ENCODE measurements around the gene PIEZO2.

PIEZO2 gene

DNA sequence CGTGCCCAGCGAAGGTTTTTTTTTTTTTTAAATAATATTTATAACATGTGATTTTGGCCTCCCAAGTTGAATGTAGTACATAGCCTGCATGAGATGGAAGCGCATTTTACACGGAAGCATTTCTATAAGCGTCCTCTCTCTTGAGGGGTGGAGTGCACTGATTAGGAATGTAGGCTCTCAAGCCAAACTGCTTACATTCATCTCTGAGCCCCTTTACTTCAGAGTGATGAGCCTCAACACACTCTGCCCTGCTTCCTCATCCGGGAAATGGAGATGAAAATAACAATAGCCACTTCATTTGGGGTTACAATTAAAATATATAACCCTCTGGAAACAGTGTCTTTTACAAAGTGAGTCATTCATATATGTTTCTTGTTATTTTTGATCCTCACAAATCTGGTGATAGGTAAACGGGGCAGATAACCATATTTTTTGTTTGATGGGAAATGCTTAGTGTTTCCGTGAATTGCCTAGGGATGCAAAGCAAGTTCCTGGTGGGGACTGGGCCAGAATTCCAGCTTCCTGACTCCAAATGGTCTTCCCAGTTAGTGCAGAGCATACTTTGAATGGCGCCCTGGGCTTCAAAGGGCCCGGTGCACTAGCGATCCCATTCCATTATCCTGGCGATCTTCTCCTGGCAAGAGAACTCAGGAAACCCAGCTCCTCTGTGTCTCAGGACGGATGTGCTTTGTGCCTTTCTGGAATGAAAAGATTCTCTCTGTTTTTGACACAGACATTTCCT, 124.3 kb downstream of the PIEZO2 start:
- no peak for DNase-seq

DNA sequence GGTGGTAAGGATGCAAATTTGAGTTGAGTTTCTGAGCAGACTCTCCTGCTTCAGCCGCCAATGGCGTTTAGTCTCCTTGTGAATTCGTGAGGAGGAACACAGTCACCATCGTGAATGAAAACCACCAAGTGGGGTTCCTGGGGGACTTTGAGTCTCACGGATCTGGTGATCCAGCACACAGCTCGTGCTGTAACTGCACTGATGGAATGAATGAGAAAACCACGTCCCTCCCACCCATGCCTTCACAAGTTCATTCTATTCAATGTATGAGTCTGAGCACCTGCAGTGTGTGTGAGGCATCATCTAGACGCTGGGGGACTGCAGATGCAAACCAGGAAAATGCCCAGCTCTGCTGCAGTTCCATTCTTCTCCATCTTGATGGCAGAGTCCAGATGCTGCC, 127.9 kb downstream of the PIEZO2 start:
- DNase-seq, result no peak

DNA sequence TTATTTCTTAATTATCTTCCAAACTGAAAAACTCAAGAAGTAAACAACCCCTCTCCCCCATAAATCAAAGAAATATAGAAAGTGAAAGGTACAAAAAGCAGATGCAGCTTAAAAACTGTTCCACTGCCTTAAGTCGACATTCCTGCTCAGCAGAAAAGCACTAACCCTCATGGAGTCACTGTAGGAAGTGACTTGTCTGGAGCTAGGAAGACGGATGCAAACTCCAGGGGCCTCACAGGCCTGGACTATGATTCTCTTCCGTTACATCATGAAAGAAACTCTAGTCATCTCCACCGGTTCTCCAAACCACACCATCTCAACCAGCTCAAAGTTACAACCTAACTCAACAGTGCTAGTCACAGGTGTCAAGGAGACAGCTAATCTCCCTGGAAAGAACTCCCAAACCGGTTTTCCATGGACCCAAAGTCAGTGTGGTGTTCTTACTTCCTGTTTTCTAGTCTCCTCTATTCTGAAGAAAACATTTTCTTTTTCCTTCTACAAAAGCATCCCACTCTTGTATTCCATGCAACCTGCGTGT, 128.4 kb downstream of the PIEZO2 start:
- DNase-seq, result no peak

- DNase-seq, result no peak
Measured at GRCh38 chr18:11020161-11020853, 129.1 kb downstream of the PIEZO2 start.

DNA sequence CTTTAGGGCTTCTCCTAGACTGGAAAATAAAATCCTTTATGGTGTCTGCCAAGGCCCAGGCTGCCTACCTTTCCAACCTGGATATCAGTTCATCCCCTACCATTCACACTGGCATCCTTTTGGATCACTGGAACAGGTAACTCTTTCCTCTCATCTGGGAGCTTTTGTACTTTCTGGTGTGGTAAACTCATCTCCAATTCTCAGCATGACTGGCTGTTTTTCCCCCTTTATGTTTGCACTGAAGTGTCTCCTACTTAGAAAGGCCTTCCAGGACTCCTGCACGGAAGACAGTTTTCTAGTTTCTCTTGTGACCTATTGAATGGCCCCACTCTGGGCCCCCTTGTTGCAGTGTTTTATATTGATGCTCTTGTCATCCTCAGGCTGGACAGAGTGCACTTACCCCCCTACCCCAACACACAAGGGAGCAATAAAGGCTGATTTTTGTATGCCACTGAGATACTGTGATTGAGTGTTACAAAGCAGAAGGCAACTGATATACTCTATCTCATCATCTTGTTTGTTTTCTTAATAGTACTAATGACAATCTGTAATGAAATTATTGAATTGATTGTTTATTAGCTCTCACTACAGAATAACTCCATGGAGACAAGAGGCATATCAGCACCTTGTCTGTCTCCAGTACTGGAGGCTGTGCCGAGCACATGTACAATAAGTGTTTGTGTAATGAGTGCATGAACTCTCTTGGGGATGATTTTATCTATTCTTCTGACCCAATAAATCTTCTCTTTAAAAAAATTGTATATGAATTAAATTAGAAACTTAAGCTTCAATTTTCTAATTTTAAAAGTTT, 129.9 kb downstream of the PIEZO2 start:
- no peak for DNase-seq

- no peak for DNase-seq
Measured at GRCh38 chr18:11009869-11010268, 139.5 kb downstream of the PIEZO2 start.

DNA sequence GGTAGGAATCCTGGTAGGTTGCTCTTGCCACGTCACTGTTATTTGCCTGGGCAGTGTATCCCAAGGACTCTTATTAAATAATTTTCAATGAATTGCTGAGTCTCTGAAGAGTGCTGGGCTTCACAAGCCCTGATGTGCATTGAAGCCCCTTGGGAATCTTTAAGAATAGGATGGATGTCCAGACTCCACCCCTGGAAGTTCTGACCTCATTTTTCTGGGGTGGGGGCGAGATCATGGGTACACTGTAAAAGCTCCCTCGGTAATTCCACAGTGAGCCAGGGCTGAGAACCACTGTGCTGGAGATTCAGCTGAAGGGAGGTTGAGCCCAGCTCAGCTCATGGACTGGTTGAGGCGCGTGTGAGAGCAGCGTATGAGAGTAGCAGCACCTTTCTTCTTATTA, 140.2 kb downstream of the PIEZO2 start:
- DNase-seq, result no peak

GRCh38 chr18:11008505-11008904, 140.9 kb downstream of the PIEZO2 start:
- DNase-seq, result no peak

- DNase-seq, result no peak
Measured at GRCh38 chr18:11005528-11005927, 143.8 kb downstream of the PIEZO2 start.

DNA sequence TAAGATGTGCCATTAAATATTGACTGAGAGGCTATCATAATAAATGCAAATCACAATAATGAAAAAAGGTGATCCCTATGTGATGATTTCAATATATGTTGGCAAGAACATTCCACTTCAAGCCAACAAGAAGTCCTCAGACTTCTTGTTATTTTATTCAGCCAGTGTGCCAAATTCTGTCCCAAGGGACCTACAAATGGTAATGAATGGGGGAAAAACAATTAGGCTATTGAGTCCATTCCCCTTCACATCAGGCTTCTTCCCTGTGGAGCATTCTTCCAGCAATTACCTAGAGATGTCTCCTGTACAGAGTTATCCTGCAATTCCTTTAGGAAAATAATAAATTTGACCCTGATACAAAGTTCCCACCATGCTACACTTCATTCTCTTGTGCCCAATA, 144.4 kb downstream of the PIEZO2 start:
- no peak for DNase-seq

DNA sequence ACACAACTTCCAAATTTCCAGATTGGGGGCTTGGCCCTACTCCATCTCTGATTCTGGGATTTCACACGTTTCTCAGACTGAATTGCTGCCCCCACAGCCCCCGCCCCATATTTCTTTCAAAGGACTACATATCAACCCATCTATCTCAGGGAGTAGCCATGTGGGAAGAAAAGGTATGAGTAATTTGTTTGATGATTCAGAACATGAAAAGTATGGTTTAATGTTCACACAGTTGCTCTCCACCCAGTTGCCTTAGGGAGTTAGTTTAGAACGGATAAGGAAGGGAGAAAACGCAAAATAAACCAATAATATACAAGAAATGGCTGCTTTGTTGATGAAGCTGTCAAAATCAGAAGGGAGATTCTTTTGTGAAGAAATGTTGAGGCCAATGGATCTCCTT, 145.1 kb downstream of the PIEZO2 start:
- DNase-seq, result no peak

DNA sequence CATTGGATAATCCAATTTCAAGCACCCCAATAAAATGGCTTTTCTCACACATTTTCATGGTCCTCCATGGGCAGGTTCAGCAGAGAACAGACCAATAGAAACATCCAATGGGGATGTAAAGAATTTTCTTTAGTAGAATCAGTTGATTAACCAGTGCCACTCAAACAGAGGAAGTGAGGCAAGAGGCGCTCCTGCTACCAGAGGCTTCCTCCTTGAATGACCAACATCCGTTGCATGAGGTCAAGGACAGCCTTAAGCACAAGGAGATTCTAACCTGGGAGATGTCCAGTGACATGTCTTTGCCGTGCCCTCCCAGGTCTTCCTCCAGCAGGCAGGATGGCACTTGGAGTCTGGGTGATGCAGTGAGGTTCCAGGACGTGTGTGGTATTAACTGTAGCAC, 146.6 kb downstream of the PIEZO2 start:
- no peak for DNase-seq

DNA sequence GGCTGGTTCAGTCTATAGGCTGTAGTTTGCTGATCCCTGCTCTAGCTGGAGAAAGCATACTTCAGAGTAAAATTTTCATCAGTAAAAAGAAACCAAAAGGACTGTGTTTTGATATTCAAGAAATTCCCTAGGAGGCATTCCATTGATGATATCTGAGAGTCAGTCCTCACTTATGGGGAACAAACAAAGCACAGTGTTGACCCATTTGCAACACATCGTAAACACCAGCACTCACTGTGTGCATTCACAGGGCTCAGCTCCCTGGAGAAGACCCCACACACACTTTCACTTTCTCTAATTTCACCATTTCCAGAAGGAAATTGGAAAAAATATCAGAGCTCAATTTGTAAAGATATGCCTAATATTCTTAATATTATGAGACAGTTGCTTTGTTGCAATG, 147.1 kb downstream of the PIEZO2 start:
- no peak for DNase-seq

GRCh38 chr18:11000071-11000470, 149.3 kb downstream of the PIEZO2 start:
- no peak for DNase-seq

DNA sequence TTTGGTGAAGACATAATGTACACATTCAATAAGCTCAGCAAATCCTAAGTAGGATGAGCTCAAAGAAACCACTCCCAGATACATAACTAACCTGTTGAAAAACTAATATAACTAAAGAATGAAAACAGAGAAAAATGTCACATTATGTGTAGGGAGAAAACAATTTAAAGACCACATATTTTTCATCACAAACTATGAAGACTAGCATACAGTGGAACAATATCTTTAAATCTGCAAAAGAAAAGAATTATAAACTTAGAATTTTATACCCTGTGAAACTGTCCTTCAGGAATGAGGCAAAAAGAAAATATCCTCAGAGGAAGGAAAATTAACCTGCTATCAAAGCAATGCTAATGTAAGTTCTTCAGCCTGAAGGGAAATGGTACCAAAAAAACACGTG, 151.5 kb downstream of the PIEZO2 start:
- DNase-seq, result no peak

DNA sequence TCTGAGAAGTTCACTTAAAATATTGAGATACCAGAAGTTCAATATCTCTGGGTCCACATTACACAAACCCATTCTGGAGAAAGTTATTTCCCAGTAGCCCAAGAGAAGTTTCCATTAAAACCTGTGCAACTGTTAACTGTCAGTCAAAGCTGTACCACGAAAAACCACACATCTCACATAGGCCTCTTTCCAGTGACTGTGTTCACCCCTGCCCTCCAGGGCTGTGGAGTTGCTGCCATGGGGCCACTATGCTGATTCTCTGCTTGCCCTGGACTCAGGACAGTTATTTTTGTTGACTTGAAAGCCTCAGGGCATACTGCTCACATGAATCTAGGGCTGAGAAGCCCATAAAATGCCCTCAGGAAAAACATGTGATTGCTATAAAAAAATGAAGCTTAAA, 153.8 kb downstream of the PIEZO2 start:
- no peak for DNase-seq

- no peak for DNase-seq
Measured at GRCh38 chr18:10989486-10989885, 159.9 kb downstream of the PIEZO2 start.

GRCh38 chr18:10985689-10986088, 163.7 kb downstream of the PIEZO2 start:
- no peak for DNase-seq

- no peak for DNase-seq
Measured at GRCh38 chr18:10979411-10979810, 170.0 kb downstream of the PIEZO2 start.

GRCh38 chr18:10977042-10977441, 172.3 kb downstream of the PIEZO2 start:
- no peak for DNase-seq

DNA sequence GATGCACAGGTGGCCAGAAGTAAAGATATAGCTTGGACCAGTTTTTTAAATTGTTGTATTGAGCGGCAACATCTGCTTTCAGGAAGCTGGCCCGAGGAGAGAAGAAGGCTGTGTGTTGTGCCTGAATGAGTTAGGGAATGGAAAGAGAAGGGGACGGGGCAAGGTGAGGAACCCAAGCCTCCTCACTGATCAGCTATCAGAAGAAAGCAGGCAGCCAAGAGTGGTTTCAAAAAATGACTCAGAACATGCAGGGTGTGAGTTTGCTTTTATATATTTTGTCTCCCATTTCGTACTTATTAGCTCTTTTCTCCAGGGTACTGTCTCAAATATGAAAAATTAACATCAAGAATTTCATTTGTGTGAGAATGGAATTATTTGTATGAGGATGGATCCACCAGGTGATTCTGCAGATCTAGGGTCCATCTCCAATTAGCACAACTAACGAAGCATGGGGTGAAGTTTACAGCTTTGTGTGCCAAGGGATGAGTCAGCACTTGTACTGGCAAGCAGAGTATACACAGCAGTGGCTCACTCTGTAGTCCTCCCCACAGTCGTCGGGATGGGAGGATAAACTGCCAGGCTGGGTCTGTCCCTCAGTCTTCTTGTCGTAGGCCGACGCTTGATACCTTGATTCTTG, 175.7 kb downstream of the PIEZO2 start:
- no peak for DNase-seq

- DNase-seq, result no peak
Measured at GRCh38 chr18:10971717-10972116, 177.7 kb downstream of the PIEZO2 start.

GRCh38 chr18:10965119-10965518, 184.2 kb downstream of the PIEZO2 start:
- no peak for DNase-seq

Data from NCI-H187 (cell line).